Calu3 (cell line): Measurements from ENCODE around the gene RSRC2. TPM values are rescaled to one million over a fixed set of nuclear protein-coding genes. Genes with fewer than 3 reads are reported as not detected.
A peak's percentile ranks its signal among the peaks of the same experiment; 100 is the strongest.
"Not testable (repeated sequence)": the region's sequence is repeated elsewhere in the genome, so short reads cannot be mapped to it uniquely, and the experiment has no call there.

Source experiments
- BruUV-seq: library from RNA; stranded (reverse); fragments of 400-500 nt; replicated peaks from 2 replicates; lab custom pipeline; 2021; lab: Mats Ljungman, UMichigan
- CTCF ChIA-PET: fragments of 300-600 bp; sonication (Branson Sonifier 250); formaldehyde crosslinking; loops from one replicate; lab custom pipeline; 2022; ENCODE audit warnings: antibody characterized with exemption; lab: Charles Lee
- DNase-seq: peaks from one replicate; pipeline ENCODE4 v3.0.0; 2022
- H3K27ac Mint-ChIP-seq: one replicate; pipeline ENCODE4 v1.8.0; 2022; ENCODE audit warnings: mixed read lengths; ENCODE audit not compliant: unreplicated experiment
- H3K27me3 Mint-ChIP-seq: one replicate; pipeline ENCODE4 v1.8.0; 2022; ENCODE audit warnings: mixed read lengths; ENCODE audit not compliant: unreplicated experiment
- H3K36me3 Mint-ChIP-seq: one replicate; pipeline ENCODE4 v1.8.0; 2022; ENCODE audit warnings: mild to moderate bottlenecking, moderate library complexity, mixed read lengths; ENCODE audit not compliant: insufficient read depth, unreplicated experiment
- H3K4me1 Mint-ChIP-seq: one replicate; pipeline ENCODE4 v1.8.0; 2022; ENCODE audit warnings: mild to moderate bottlenecking, low read depth, mixed read lengths; ENCODE audit not compliant: unreplicated experiment
- H3K4me3 Mint-ChIP-seq: one replicate; pipeline ENCODE4 v1.8.0; 2022; ENCODE audit warnings: mild to moderate bottlenecking, low read depth, moderate library complexity, mixed read lengths; ENCODE audit not compliant: unreplicated experiment
- H3K9me3 Mint-ChIP-seq: one replicate; pipeline ENCODE4 v1.8.0; 2022; ENCODE audit warnings: low read depth, mixed read lengths; ENCODE audit not compliant: unreplicated experiment
- CTCF ChIP-seq: fragments of 200-600 bp; IDR thresholded peaks from one replicate; pipeline ENCODE4 v1.8.0; 2022; ENCODE audit warnings: antibody characterized with exemption; ENCODE audit not compliant: unreplicated experiment
- intact Hi-C: fragments of 100-400 bp; cut with micrococcal nuclease; formaldehyde crosslinking; loops from one replicate; pipeline ENCODE4 v1.10.0; 2022; ENCODE audit not compliant: unreplicated experiment
- total RNA-seq: library from RNA; stranded (reverse); gene quantifications from 2 replicates; pipeline ENCODE4 v1.2.3, GENCODE V29; 2022

RSRC2 gene
- total RNA-seq, 1 experiment from 2014 or later: 86.9 TPM

GRCh38 chr12:122499991-122500684 is 26.6 kb downstream of the RSRC2 start:
- Mint-ChIP-seq H3K27ac (peak overlapping the region; percentile 69), H3K36me3 (peaks cover 68% of the 10 kb centered on the region), H3K27me3 (no peaks in the 10 kb centered on the region), H3K4me1 (peaks cover 16% of the 10 kb centered on the region), H3K9me3 (no peaks in the 10 kb centered on the region), H3K4me3 (peak overlapping the region; percentile 94)
- intact Hi-C loops: no loop called here
- BruUV-seq: TSS peak; percentile 35
- CTCF ChIA-PET: interaction anchor here (0.5 to 2.3 kb wide), 8 partner anchors 28 to 795 kb away, joined by 3 to 13 read pairs (median 4); partner anchors contain the start of gene B3GNT4
- DNase-seq: peak; percentile 61
- no peak for TF ChIP-seq CTCF

GRCh38 chr12:122495258-122495657 is 31.5 kb downstream of the RSRC2 start:
- DNase-seq: no peak
- Mint-ChIP-seq H3K4me1 (no peaks in the 10 kb centered on the region), H3K27ac (no peak overlapping the region), H3K9me3 (no peaks in the 10 kb centered on the region), H3K27me3 (no peaks in the 10 kb centered on the region), H3K4me3 (no peak overlapping the region), H3K36me3 (peaks cover 55% of the 10 kb centered on the region)
- no TSS peak for BruUV-seq
- CTCF ChIA-PET: no interaction called here
- intact Hi-C loops: no loop called here
- TF ChIP-seq CTCF: no peak

GRCh38 chr12:122493222-122493621 is 33.5 kb downstream of the RSRC2 start:
- CTCF ChIA-PET: interaction anchor here (2.7 kb wide), 1 partner anchor 94 kb away, joined by 6 read pairs; no protein-coding TSS in a partner anchor
- H3K4me1 Mint-ChIP-seq, H3K4me3 Mint-ChIP-seq, H3K27ac Mint-ChIP-seq, intact Hi-C loops, H3K9me3 Mint-ChIP-seq, H3K27me3 Mint-ChIP-seq, BruUV-seq, DNase-seq: not testable (repeated sequence)
- peaks cover 55% of the 10 kb centered on the region for H3K36me3 Mint-ChIP-seq

GRCh38 chr12:122491991-122492390 is 34.7 kb downstream of the RSRC2 start:
- peaks cover 60% of the 10 kb centered on the region for H3K36me3 Mint-ChIP-seq
- H3K4me1 Mint-ChIP-seq: no peaks in the 10 kb centered on the region
- no peak for DNase-seq
- no peak overlapping the region for H3K27ac Mint-ChIP-seq
- no TSS peak for BruUV-seq
- H3K4me3 Mint-ChIP-seq: no peak overlapping the region
- no peak for TF ChIP-seq CTCF
- no peaks in the 10 kb centered on the region for H3K9me3 Mint-ChIP-seq
- CTCF ChIA-PET: interaction anchor here (2.7 kb wide), 1 partner anchor 92 kb away, joined by 6 read pairs; no protein-coding TSS in a partner anchor
- H3K27me3 Mint-ChIP-seq: no peaks in the 10 kb centered on the region
- intact Hi-C loops: no loop called here

GRCh38 chr12:122489038-122489437 is 37.7 kb downstream of the RSRC2 start:
- H3K4me3 Mint-ChIP-seq: no peak overlapping the region
- CTCF ChIA-PET: no interaction called here
- DNase-seq: no peak
- peaks cover 70% of the 10 kb centered on the region for H3K36me3 Mint-ChIP-seq
- TSS peak; percentile 2 for BruUV-seq
- H3K9me3 Mint-ChIP-seq: no peaks in the 10 kb centered on the region
- intact Hi-C loops: no loop called here
- H3K27me3 Mint-ChIP-seq: no peaks in the 10 kb centered on the region
- no peak for TF ChIP-seq CTCF
- no peak overlapping the region for H3K27ac Mint-ChIP-seq
- H3K4me1 Mint-ChIP-seq: no peaks in the 10 kb centered on the region

- H3K4me1 Mint-ChIP-seq, H3K9me3 Mint-ChIP-seq, intact Hi-C loops, BruUV-seq, H3K4me3 Mint-ChIP-seq, CTCF ChIA-PET, H3K27me3 Mint-ChIP-seq, H3K27ac Mint-ChIP-seq, DNase-seq: not testable (repeated sequence)
- peaks cover 76% of the 10 kb centered on the region for H3K36me3 Mint-ChIP-seq
Measured at GRCh38 chr12:122487807-122488206, 38.9 kb downstream of the RSRC2 start.
